ENCODE data around the gene CREBBP. TPM values are rescaled to one million over a fixed set of nuclear protein-coding genes. Genes with fewer than 3 reads are reported as not detected.

The CREBBP gene
- total RNA-seq, 1 experiment from 2014 or later, result 79.1 TPM

- Mint-ChIP-seq H3K4me3 (no peak overlapping the region), H3K27ac (no peak overlapping the region), H3K4me1 (no peaks in the 10 kb centered on the region), H3K36me3 (ENCODE audit: insufficient read depth in 1 of 3, low read depth in 3 of 3) (peaks cover 13 to 65% (median 44%) of the 10 kb centered on the region in 3 experiments; a peak in 6 of 7 replicates), H3K27me3 (ENCODE audit: low read depth) (no peaks in the 10 kb centered on the region), H3K9me3 (no peaks in the 10 kb centered on the region)
- no peak overlapping the region for H3T11ph ChIP-seq (ENCODE audit: low read length)
- no peak overlapping the region for H3K9ac ChIP-seq (ENCODE audit: extremely low read depth, insufficient read length, low read length)
- no peaks in the 10 kb centered on the region for H3K9me3 ChIP-seq (ENCODE audit: control insufficient read depth, low read depth, low read length)
- no peak overlapping the region for H4K8ac ChIP-seq (replicated peaks; ENCODE audit: insufficient read length, low read depth, low read length)
- no peak overlapping the region for H2BK120ac ChIP-seq (ENCODE audit: low read depth, low read length, poor library complexity, severe bottlenecking)
- H3K79me1 ChIP-seq (ENCODE audit: insufficient read depth, low read depth, low read length, poor library complexity, severe bottlenecking), result peaks cover 2% of the 10 kb centered on the region
- H3K23me2 ChIP-seq (ENCODE audit: insufficient read length, low read depth, low read length, poor library complexity, severe bottlenecking), result no peaks in the 10 kb centered on the region
- no peak overlapping the region for H4K91ac ChIP-seq (ENCODE audit: insufficient read length, low read depth, low read length)
- no CpG with 5 or more reads among the region's 9 CpGs for WGBS (ENCODE audit: extremely low coverage, insufficient read length, low lambda C conversion rate)
- H4K5ac ChIP-seq (ENCODE audit: insufficient read length, low read depth, low read length), result no peak overlapping the region
- H3K79me2 ChIP-seq (ENCODE audit: insufficient read depth, low read length), result no peaks in the 10 kb centered on the region
- H4K20me1 ChIP-seq (ENCODE audit: control insufficient read depth, insufficient read depth, insufficient read length), result no peaks in the 10 kb centered on the region
- H2AFZ ChIP-seq (ENCODE audit: low read length), result no peak overlapping the region
- no peak overlapping the region for H2AK5ac ChIP-seq (ENCODE audit: insufficient read length, low read length)
- no peak overlapping the region for H2BK12ac ChIP-seq (ENCODE audit: insufficient read length, low read depth, low read length)
- TF ChIP-seq CTCF (conservative IDR thresholded peaks at IDR 0.05), result no peak
- H3K4me1 ChIP-seq (ENCODE audit: insufficient read depth, low read length), result no peaks in the 10 kb centered on the region
- H3K23ac ChIP-seq (ENCODE audit: insufficient read length, low read depth, low read length), result no peak overlapping the region
- no peaks in the 10 kb centered on the region for H3K27me3 ChIP-seq (ENCODE audit: insufficient read depth, low read length)
- H3K56ac ChIP-seq (ENCODE audit: insufficient read length, low read depth, low read length), result no peak overlapping the region
- no peak overlapping the region for H3K14ac ChIP-seq (ENCODE audit: insufficient read depth, low read length)
- H3K27ac ChIP-seq (ENCODE audit: insufficient read length, low read depth, low read length), result no peak overlapping the region
- H3K18ac ChIP-seq (ENCODE audit: insufficient read length, low read depth, low read length), result no peak overlapping the region
- no peak for DNase-seq
- H3K4ac ChIP-seq (ENCODE audit: low read depth, low read length), result no peak overlapping the region
- H2BK5ac ChIP-seq (ENCODE audit: insufficient read length, low read length), result peak overlapping the region; percentile 29
- H2BK15ac ChIP-seq (ENCODE audit: low read depth, low read length), result no peak overlapping the region
- no peak overlapping the region for H2BK20ac ChIP-seq (ENCODE audit: low read depth, low read length, poor library complexity, severe bottlenecking)
- no peak overlapping the region for H3K4me2 ChIP-seq (ENCODE audit: insufficient read depth, insufficient read length, low read length)
These were observed 124.4 kb downstream of the CREBBP start for GRCh38 chr16:3756113-3756512.

All from H9 (cell line).